Smooth muscle cell (in vitro differentiated cells): ENCODE data around the gene SCAP. TPM values are rescaled to one million over a fixed set of nuclear protein-coding genes. Genes with fewer than 3 reads are reported as not detected.

ENCODE experiments used
- DNase-seq: peaks from one replicate; lab custom pipeline; 2025; ENCODE audit not compliant: unreplicated experiment; lab: John Stamatoyannopoulos, UW
- H2AFZ ChIP-seq: fragments of 200-600 bp; sonication (generic); 2 replicates; pipeline ENCODE4 v1.6.0; 2016; ENCODE audit warnings: antibody characterized with exemption, low read depth, mild to moderate bottlenecking
- H3F3A ChIP-seq: fragments of 200-600 bp; sonication (generic); 2 replicates; pipeline ENCODE4 v1.6.0; 2017; ENCODE audit warnings: antibody characterized with exemption, low read depth
- H3K27ac ChIP-seq: fragments of 200-600 bp; sonication (generic); 2 replicates; pipeline ENCODE4 v1.5.1; 2016; ENCODE audit warnings: low read depth, mild to moderate bottlenecking
- H3K27me3 ChIP-seq: fragments of 200-600 bp; sonication (generic); 2 replicates; pipeline ENCODE4 v1.6.1; 2016; ENCODE audit warnings: low read depth, mild to moderate bottlenecking
- H3K36me3 ChIP-seq: fragments of 200-600 bp; sonication (generic); 2 replicates; pipeline ENCODE4 v1.5.1; 2016; ENCODE audit warnings: low read depth
- H3K4me1 ChIP-seq: fragments of 200-600 bp; sonication (generic); 2 replicates; pipeline ENCODE4 v1.5.1; 2016; ENCODE audit warnings: low read depth
- H3K4me2 ChIP-seq: fragments of 200-600 bp; sonication (generic); 2 replicates; pipeline ENCODE4 v1.6.0; 2016; ENCODE audit warnings: mild to moderate bottlenecking
- H3K4me3 ChIP-seq: fragments of 200-600 bp; sonication (generic); 2 replicates; pipeline ENCODE4 v1.5.1; 2016; ENCODE audit warnings: mild to moderate bottlenecking
- H3K79me2 ChIP-seq: fragments of 200-600 bp; sonication (generic); 2 replicates; pipeline ENCODE4 v1.6.0; 2016; ENCODE audit warnings: low read depth, mild to moderate bottlenecking
- H3K9ac ChIP-seq: fragments of 200-600 bp; sonication (generic); 2 replicates; pipeline ENCODE4 v1.6.0; 2016; ENCODE audit warnings: low read depth
- H3K9me3 ChIP-seq: fragments of 200-600 bp; sonication (generic); replicated peaks from 2 replicates; pipeline ENCODE4 v1.5.1; 2016; ENCODE audit warnings: low read depth
- H4K20me1 ChIP-seq: fragments of 200-600 bp; sonication (generic); 2 replicates; pipeline ENCODE4 v1.6.0; 2016; ENCODE audit warnings: low read depth
- WGBS: methylation state at CpG from one replicate; pipeline ENCODE4 v1.1.7; 2016; ENCODE audit warnings: low lambda C conversion rate; 5-methylcytosine and 5-hydroxymethylcytosine counted together
- polyA plus RNA-seq: library from polyadenylated mRNA; unstranded; fragments of >200 nt; fragmentation: Nextera tagmentation; extraction: Ambion mirVana; gene quantifications from 2 replicates; pipeline ENCODE4 v1.2.1, GENCODE V29; 2016
- total RNA-seq: library from RNA; depleted of rRNA; stranded (reverse); fragments of >200 nt; gene quantifications from 2 replicates; pipeline ENCODE4 v1.2.3, GENCODE V29; 2014
- TF ChIP-seq, protein P1 (sequence below): fragments of 200-600 bp; sonication (generic); IDR thresholded peaks from 2 replicates; pipeline ENCODE4 v1.5.1; 2017; ENCODE audit warnings: borderline replicate concordance, mild to moderate bottlenecking, antibody characterized with exemption; ENCODE audit not compliant: insufficient read depth, poor library complexity, severe bottlenecking

Gene SCAP
- total and polyA plus RNA-seq, 2 experiments from 2014 or later = 29.2 to 31.0 TPM

DNA sequence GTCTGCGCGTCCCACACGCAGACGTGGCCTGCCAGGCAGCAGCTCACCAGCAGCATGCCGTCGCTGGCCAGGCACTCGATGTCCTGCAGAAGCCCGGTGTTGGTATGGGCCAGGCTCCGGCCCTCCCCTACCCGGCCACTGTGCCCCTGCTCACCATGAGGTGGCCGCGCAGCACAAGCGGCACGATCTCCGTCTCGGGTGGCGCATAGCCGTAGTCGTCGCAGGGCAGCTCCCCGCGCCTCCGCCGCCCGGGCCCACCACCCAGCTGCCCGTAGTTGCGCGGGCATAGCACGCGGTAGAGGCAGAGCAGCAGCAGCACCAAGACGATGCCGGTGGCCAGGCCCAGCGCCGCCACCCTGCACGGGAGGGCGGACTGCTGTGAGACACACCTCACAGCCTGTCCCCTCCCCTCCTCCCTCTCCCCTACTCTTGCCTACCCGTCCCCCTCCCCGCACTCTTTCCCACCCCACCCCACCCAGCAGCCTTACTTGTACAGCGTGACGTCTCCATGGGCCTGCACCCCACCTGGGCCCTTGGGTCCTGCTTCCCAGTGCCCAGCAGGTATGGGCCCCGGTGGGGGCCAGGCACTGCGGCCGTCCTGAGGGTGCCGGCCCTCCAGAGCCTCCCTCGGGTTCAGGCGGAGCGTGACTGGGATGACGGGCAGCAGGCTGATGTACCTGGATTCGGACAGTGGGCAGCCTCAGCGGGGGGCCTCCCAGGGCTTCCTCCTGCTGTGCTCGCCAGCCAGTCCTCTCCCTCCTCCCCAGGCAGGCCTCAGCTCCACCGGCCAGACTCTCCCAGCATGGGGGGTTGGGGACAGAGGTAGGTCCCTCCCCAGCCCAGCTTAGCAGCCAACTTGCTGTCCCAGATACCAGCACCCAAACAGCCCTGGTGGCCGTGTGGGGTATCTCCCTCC is 57.3 kb downstream of the SCAP start:
- Histone ChIP-seq H3K9ac (no peak overlapping the region), H3F3A (no peaks in the 10 kb centered on the region), H3K27me3 (no peaks in the 10 kb centered on the region), H3K79me2 (no peaks in the 10 kb centered on the region), H3K27ac (no peak overlapping the region), H2AFZ (no peak overlapping the region), H3K4me1 (no peaks in the 10 kb centered on the region), H3K9me3 (no peaks in the 10 kb centered on the region), H3K4me3 (no peak overlapping the region), H4K20me1 (no peaks in the 10 kb centered on the region), H3K36me3 (no peaks in the 10 kb centered on the region), H3K4me2 (no peak overlapping the region)
- TF ChIP-seq, protein P1, sequence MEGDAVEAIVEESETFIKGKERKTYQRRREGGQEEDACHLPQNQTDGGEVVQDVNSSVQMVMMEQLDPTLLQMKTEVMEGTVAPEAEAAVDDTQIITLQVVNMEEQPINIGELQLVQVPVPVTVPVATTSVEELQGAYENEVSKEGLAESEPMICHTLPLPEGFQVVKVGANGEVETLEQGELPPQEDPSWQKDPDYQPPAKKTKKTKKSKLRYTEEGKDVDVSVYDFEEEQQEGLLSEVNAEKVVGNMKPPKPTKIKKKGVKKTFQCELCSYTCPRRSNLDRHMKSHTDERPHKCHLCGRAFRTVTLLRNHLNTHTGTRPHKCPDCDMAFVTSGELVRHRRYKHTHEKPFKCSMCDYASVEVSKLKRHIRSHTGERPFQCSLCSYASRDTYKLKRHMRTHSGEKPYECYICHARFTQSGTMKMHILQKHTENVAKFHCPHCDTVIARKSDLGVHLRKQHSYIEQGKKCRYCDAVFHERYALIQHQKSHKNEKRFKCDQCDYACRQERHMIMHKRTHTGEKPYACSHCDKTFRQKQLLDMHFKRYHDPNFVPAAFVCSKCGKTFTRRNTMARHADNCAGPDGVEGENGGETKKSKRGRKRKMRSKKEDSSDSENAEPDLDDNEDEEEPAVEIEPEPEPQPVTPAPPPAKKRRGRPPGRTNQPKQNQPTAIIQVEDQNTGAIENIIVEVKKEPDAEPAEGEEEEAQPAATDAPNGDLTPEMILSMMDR = peak; percentile 16
- no peak for DNase-seq
- 98% methylated on average over 46 of the region's 53 CpGs for WGBS

DNA sequence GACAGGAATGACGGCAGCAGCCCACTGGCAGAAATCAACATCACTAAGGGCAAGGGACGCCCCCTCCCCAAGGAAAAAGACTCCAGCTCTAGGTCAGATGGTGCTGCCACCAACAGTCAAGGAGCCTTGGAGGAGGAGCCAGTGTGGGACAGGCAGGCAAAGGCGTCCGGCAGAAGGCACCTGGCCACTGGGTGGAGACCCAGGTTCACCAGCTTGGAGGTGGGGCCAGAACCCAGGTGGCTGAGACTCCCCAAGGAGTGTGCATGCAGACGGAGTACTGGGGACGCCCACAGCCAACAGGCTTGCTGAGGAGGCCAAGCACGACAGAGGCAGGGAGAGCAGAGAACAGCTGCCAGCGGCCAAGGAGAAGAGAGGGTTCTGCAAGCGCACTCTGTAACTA is 59.7 kb downstream of the SCAP start:
- Histone ChIP-seq H2AFZ (no peak overlapping the region), H3K9me3 (no peaks in the 10 kb centered on the region), H3K4me2 (no peak overlapping the region), H3K27ac (no peak overlapping the region), H3K27me3 (no peaks in the 10 kb centered on the region), H3K9ac (no peak overlapping the region), H3K36me3 (no peaks in the 10 kb centered on the region), H3F3A (no peaks in the 10 kb centered on the region), H4K20me1 (no peaks in the 10 kb centered on the region), H3K4me1 (no peaks in the 10 kb centered on the region), H3K4me3 (no peak overlapping the region), H3K79me2 (no peaks in the 10 kb centered on the region)
- 91% methylated on average over 9 of the region's 9 CpGs for WGBS
- no peak for DNase-seq
- TF ChIP-seq, protein P1 = no peak

DNA sequence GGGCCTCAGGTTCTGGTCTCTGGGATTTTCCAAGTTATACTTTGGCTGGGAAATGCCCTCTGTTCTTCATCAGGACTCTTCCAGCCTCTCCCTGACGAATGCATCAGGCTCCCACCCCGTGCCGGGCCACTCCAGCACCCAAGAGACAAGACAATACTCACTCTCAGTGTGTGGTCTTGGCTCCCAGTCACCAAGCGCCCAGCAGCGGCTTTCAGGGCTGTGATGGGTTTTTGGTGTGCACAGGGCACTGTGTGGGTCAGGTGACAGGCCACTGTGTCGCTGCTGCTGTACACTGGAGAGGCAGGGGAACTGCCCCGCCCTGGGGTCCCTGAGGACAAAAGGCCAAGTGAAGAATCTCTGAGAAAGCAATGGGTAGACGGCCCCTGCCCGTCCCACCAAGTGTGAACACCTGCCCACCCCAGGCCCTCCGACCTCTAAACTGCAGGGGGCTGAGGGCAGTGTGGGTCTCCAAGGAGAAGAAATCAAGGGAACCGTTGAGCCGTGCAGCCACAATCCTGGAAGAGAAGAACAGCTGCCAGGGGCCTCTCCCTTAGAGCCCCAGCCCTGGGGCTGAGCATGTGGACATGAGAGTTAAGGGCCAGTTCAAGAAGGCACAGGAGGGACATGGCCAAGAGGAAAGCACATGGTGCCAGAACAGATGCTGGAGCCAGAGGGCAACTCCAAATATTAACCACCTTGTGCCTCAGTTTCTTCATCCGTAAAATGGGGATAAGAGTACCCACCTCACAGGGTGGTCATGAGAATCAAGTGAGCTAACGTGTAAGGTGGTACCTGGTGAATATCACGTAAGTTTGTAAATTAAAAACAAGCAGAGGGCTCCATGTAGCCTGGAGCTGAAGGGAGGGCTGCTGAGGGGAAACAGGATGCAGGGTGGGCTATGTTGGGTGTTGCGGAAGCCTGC is 60.8 kb downstream of the SCAP start:
- no peak overlapping the region for H3K27ac ChIP-seq
- H4K20me1 ChIP-seq = no peaks in the 10 kb centered on the region
- TF ChIP-seq, protein P1 = no peak
- no peaks in the 10 kb centered on the region for H3K9me3 ChIP-seq
- H3K36me3 ChIP-seq = no peaks in the 10 kb centered on the region
- 97% methylated on average over 16 of the region's 16 CpGs for WGBS
- no peak overlapping the region for H2AFZ ChIP-seq
- H3K4me3 ChIP-seq = no peak overlapping the region
- no peaks in the 10 kb centered on the region for H3F3A ChIP-seq
- no peak overlapping the region for H3K4me2 ChIP-seq
- H3K27me3 ChIP-seq = no peaks in the 10 kb centered on the region
- H3K79me2 ChIP-seq = no peaks in the 10 kb centered on the region
- no peaks in the 10 kb centered on the region for H3K4me1 ChIP-seq
- no peak for DNase-seq
- no peak overlapping the region for H3K9ac ChIP-seq
